Esophagus muscularis mucosa (tissue), 3 donors: ENCODE results near the gene CHAC1.

Source experiments
- POLR2A ChIP-seq: fragments of 450-650 bp; IDR thresholded peaks from one replicate; pipeline ENCODE4 v1.6.1; 2017; ENCODE audit warnings: antibody characterized with exemption, moderate library complexity, mild to moderate bottlenecking, low read depth
- TF ChIP-seq, protein P1 (sequence below), 3 experiments: fragments of 200-600 bp in 2 of 3; fragments of 450-650 bp in 1 of 3; sonication (generic) in 2 of 3; IDR thresholded peaks; one replicate each; pipeline ENCODE4 v1.5.1; 2017 to 2019; ENCODE audit warnings: antibody characterized with exemption in 3 of 3, mild to moderate bottlenecking in 2 of 3, moderate library complexity in 1 of 3

DNA sequence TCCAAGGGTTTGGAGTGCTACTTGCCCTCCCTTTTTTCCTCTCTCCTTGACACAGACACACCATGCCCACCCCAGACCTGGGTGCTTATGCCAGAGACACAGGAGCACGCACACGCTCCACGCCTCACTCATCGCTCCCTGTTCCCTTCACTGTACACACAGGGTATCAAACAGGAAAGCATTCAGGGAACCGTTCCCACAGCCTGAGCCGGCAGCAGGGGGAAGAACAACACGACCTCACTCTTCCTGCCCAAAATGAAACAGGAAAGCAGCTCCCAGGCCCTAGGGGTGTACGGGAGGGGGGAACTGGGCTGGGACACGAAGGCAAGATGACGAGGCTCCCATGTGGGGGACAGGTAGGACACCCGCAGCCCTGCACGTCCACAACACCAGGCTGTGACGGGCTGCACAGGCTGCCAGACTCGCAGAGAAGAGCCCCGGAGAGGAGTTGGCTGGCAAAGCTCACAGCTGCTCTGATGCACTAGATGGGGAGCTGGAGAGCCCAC lies 12.9 kb upstream of the CHAC1 start:
- TF ChIP-seq, protein P1, sequence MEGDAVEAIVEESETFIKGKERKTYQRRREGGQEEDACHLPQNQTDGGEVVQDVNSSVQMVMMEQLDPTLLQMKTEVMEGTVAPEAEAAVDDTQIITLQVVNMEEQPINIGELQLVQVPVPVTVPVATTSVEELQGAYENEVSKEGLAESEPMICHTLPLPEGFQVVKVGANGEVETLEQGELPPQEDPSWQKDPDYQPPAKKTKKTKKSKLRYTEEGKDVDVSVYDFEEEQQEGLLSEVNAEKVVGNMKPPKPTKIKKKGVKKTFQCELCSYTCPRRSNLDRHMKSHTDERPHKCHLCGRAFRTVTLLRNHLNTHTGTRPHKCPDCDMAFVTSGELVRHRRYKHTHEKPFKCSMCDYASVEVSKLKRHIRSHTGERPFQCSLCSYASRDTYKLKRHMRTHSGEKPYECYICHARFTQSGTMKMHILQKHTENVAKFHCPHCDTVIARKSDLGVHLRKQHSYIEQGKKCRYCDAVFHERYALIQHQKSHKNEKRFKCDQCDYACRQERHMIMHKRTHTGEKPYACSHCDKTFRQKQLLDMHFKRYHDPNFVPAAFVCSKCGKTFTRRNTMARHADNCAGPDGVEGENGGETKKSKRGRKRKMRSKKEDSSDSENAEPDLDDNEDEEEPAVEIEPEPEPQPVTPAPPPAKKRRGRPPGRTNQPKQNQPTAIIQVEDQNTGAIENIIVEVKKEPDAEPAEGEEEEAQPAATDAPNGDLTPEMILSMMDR (IDR thresholded peaks at IDR 0.05): no peak
- no peak for TF ChIP-seq POLR2A
